GM18868 (cell line): ENCODE results near the gene CHAT.

Experiments used
- ATAC-seq: cut with Tn5 transposase; IDR thresholded peaks from one replicate; pipeline ENCODE4 v1.9.1; 2021; ENCODE audit warnings: mild to moderate bottlenecking, moderate library complexity; ENCODE audit not compliant: unreplicated experiment

The CHAT gene

DNA sequence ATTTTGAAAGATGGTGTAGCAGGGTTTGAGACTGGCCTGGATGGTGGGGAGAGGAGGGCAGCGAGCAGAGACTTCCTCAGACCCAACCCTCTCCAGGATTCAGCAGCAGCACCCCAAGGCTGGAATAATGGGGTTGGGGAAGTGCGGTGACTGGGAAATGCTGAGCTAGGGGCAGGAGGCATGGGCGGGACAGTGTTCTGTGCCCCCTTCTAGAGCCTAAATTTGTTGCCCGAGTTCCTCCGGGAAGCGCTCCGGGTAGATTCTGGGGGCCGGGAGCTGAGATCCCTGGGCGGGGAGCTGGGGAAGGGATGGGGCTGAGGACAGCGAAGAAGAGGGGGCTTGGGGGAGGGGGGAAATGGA, at the start of gene CHAT:
Gene CHAT, plus strand, starts transcription at position 156 of the 360 bp plus-strand sequence. Its CDS starts 153 bp downstream, at position 309.
- no peak for ATAC-seq

- no peak for ATAC-seq
Measured at GRCh38 chr10:49564461-49565009, 49.3 kb upstream of the CHAT start.

DNA sequence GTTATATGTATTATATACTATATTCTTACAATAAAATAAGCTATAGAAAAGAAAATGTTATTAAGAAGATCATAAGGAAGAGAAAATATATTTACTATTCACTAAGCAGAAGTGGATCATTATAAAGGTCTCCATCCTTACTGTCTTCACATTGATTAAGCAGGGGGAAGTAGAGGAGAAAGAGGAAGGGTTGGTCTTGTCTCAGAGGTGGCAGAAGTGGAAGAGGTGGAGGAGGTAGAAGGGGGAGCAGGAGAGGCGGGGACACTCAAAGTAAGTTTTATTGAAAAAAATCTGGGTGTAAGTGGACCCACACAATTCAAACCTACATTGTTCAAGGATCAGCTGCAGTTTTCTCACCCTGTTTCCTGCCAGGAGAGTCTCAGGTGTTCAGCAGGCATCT, 46.0 kb upstream of the CHAT start:
- no peak for ATAC-seq

DNA sequence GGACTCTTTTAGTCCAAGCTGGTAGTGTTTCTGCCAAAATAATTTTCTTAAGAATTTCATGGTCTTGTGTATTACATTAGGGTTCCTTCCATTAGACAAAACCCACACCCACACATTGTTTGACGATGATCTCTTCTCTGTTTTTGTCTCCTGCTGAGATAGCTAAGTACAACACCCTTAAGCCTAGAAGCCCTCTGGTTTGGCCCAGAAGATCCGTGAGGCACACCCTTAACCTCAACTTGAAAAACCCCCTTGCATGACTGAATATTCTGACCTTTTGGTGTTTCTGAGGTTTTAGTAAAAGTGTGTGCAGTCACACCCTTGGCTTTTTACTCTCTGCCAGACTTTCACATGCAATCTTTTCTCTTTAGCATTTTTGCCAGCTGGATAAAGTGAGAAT, 45.6 kb upstream of the CHAT start:
- peak; percentile 86 for ATAC-seq

GRCh38 chr10:49569031-49569631, 44.7 kb upstream of the CHAT start:
- no peak for ATAC-seq

DNA sequence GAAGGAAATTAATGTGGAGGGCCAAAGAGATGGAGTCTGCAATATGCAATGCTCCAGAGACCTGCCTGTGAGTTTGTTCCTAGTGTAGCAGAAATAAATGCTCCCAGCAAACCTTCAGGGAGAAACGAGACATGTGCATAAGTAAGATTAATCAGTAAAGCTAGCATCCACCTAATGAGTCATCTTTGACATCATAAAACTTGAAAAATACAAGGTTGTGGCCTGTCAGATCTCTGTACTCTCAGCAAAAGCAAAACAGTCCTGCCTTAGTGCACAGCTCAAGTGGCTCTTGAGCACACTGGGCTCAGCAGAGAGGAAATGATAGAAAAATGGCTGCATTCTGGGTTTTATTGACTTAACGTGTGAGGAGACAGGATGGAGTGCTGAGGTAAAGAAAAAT, 42.4 kb upstream of the CHAT start:
- no peak for ATAC-seq

GRCh38 chr10:49572594-49573114, 41.2 kb upstream of the CHAT start:
- no peak for ATAC-seq

DNA sequence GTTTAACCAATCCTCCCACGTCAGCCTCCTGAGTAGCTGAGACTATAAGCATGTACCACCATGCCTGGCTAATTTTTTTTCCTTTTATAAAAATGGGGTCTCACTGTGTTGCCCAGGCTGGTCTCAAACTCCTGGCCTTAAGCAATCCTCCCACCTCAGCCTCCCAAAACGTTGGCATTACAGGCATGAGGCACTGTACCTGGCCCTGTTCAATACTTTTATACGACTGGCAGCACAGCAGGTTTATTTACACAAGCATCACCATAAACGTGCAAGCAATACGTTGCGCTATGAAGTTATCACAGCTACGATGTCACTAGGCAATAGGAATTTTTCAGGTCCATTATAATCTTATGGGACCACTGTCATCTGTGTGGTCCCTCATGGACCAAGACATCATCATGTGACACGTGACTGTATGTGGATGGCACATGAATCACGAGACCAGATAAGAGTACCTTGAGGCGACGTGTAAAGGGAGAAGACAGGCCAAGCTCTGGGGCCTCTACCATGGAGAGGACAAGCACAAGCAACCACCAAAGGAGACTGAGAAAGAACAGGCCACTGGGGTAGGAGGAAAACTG, 38.3 kb upstream of the CHAT start:
- ATAC-seq, result no peak

DNA sequence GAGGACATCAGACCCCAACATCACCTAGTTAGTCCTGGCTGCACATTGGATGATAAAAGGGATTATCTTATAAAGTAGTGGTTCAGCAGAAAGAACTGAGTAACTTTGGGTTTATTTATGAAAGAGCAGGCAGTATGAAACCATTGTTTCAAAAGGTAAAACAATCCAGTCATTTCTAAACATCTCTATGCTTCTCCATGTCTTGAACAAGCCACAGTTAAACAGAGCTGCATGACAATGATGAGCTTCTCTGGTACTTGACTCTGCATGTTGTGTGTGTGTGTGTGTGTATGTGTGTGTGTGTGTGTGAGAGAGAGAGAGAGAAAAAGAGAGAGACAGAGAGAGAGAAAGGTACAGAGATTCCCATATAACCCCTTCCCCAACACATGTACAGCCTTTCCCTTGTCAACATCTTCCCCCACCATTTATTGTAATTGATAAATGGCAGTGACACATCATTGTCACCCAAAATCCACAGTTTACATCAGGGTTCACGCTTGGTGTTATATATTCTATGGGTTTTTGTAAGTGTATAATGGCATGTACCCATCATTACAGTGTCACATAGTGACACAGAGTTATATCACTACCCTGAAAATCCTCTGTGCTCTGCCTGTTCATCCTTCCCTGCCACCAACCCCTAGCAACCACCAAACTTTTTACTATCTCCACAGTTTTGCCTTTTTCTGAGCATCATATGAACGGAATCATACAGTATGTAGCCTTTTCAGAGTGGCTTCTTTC, 36.5 kb upstream of the CHAT start:
- no peak for ATAC-seq

DNA sequence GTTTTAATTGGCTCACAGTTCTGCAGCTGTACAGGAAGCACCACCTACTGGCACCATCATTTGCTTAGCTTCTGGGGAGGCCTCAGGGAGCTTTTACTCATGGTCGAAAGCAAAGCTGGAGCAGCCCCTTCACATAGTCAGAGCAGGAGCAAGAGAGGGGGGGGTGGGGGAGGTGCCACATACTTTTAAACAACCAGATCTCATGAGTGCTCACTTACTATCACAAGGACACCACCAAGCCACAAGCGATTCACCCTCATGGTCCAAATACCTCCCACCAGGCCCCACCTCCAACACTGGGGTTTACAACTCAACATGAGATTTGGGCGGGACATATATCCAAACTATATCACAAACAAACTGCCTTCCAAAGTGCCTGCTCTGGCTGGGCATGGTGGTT, 35.4 kb upstream of the CHAT start:
- ATAC-seq, result no peak

GRCh38 chr10:49579621-49580020, 34.2 kb upstream of the CHAT start:
- ATAC-seq, result no peak

GRCh38 chr10:49585387-49585786, 28.4 kb upstream of the CHAT start:
- ATAC-seq, result no peak

- no peak for ATAC-seq
Measured at GRCh38 chr10:49587981-49588380, 25.9 kb upstream of the CHAT start.

- peak; percentile 81 for ATAC-seq
Measured at GRCh38 chr10:49592726-49593563, 20.9 kb upstream of the CHAT start.

DNA sequence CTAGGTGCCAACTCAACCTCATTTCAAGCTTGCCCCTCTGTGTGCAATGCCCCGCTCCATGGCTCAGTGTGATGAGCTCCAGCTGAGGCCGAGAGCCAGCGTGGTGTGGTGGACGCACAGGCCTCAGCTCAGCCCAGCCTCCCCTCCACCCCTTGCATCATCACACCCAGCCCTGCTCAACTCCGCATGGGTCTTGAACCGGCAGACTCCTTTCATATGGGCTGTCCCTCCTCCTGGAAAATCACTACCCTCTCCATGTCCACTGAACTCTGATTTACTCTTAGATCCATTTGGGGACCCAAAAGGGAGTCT, 20.3 kb upstream of the CHAT start:
- no peak for ATAC-seq

GRCh38 chr10:49593998-49594397, 19.8 kb upstream of the CHAT start:
- ATAC-seq, result no peak

GRCh38 chr10:49594594-49594993, 19.2 kb upstream of the CHAT start:
- no peak for ATAC-seq

- ATAC-seq, result no peak
Measured at GRCh38 chr10:49595003-49595712, 18.7 kb upstream of the CHAT start.

DNA sequence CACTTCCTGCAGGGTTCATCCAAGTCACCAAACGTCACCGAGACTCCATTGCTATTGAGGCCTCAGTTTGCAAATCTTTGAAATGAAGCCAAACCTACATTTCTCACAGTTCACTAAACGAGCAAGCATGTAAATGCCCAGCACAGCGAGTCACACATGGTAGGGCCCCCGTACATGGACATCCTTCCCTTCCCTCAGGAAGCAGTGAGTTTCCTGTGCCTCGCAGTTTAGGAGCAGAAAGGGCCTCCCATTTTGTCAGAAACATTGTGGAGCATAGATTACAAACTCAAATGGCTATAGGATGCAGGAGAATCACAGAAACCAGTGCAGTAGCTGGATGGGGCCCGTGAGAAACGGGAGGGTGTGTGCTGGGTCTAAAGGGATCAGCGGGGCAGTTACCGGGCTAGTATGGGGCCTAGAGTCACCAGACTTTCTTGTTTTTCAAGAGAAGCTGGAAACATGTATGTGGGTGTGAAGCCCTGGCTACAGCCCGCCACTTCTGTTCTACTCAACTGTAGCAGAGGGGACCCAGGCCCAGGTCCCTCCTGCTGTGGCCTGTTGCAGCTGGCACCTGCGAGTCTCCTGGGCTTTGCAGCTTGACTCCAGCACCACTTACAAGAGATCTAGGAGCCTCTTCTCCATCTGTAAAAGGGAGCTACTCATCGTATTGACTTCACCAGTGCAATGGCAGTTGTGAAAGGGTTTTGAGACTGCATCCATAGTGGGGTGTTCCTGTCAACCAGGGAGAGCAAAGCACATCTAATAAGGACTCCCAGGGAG, 17.9 kb upstream of the CHAT start:
- ATAC-seq, result no peak

DNA sequence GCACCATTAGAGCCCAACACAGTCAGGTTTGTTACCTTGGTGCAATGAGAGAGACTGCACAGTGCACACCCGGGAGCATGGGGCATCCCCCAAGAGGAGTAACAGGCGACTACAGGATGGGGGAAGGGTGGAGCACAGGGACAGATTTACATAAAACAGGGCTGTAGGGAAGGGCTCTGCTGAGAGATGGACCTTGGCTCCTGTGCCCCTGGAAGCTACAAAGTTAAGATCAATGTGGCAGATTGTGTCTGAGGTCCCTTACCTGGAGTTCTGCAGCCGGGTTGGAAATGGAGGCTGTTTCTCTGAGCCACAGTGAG, 17.4 kb upstream of the CHAT start:
- no peak for ATAC-seq
